Measurements from ENCODE around the gene ICA1L.

The ICA1L gene

DNA sequence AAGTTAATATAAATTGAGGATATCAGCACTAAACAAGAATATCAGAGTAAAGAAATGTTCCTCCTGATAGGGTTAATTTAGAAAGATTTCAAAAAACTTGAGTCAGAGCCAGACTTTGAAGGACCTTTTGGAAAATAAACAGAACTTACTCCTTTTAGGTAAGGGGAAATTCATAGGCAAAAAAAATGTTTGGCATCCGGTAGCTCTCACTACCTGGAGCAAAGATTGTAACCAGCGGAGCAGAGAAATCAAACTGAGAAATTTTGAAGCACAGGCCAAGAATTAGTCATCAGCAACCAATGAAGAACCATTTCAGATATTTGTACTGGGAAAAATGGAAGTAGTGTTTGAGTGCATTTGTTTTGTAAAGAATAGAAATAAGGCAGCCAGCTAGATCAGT is 113.0 kb downstream of the ICA1L start:
- Histone ChIP-seq H3K27me3 (replicated peaks in 2 of 5; ENCODE audit: control insufficient read depth in 4 of 5, insufficient read depth in 5 of 5, low read length in 4 of 5) (no peaks in the 10 kb centered on the region), H3K9me3 (ENCODE audit: control extremely low read depth in 1 of 5, control insufficient read depth in 4 of 5, insufficient read depth in 2 of 5, low read depth in 1 of 5, low read length in 4 of 5) (no peaks in the 10 kb centered on the region), H3K4me3 (ENCODE audit: control insufficient read depth in 1 of 7, extremely low read depth in 1 of 7, insufficient read depth in 4 of 7, low read depth in 2 of 7, low read length in 6 of 7) (no peak overlapping the region), H3K4me1 (ENCODE audit: control extremely low read depth in 1 of 4, control insufficient read depth in 4 of 4, insufficient read depth in 4 of 4, low read length in 3 of 4) (peaks cover 6 to 13% (median 9%) of the 10 kb centered on the region in 4 experiments), H3K36me3 (ENCODE audit: control insufficient read depth in 4 of 4, insufficient read depth in 4 of 4, low read length in 3 of 4) (peaks cover 8 to 34% (median 16%) of the 10 kb centered on the region in 4 experiments), H3K27ac (ENCODE audit: insufficient read depth in 1 of 2, low read depth in 1 of 2, low read length in 2 of 2, poor library complexity in 1 of 2, severe bottlenecking in 2 of 2) (no peak overlapping the region)
- DNase-seq, result no peak
- CTCF ChIA-PET, result no interaction called here
- POLR2A ChIA-PET, result no interaction called here
- WGBS (ENCODE audit: insufficient coverage), result 83% methylated on average over 2 of the region's 2 CpGs

DNA sequence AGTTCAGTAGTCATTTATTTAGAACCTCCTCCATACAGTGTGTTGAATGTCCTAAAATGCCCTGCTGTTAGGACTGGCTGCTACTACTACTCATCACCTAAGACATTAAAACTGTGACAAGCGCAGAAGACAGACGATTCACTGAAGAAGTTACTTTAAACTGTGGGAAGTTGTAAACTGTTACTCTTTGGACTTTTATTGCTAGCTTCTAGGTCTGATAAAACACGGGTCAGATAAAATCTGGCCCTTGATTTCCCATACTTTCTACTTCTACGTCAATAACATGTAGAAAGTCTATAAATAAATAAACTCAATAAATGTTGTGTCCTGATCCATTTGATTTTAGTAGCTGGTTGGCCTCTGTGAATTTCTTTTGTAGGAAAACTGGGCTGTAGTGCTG is 113.4 kb downstream of the ICA1L start:
- ChIA-PET CTCF (no interaction called here), POLR2A (no interaction called here)
- peaks cover 4 to 8% (median 6%) of the 10 kb centered on the region in 4 experiments for H3K4me1 ChIP-seq (ENCODE audit: control extremely low read depth in 1 of 4, control insufficient read depth in 4 of 4, insufficient read depth in 4 of 4, low read length in 3 of 4)
- H3K36me3 ChIP-seq (ENCODE audit: control insufficient read depth in 4 of 4, insufficient read depth in 4 of 4, low read length in 3 of 4), result peaks cover 8 to 34% (median 17%) of the 10 kb centered on the region in 4 experiments
- DNase-seq, result no peak
- no peak overlapping the region for H3K27ac ChIP-seq (ENCODE audit: insufficient read depth in 1 of 2, low read depth in 1 of 2, low read length in 2 of 2, poor library complexity in 1 of 2, severe bottlenecking in 2 of 2)
- WGBS (ENCODE audit: insufficient coverage), result no CpG with 5 or more reads among the region's 4 CpGs
- H3K4me3 ChIP-seq (ENCODE audit: control insufficient read depth in 1 of 7, extremely low read depth in 1 of 7, insufficient read depth in 4 of 7, low read depth in 2 of 7, low read length in 6 of 7), result no peak overlapping the region
- no peaks in the 10 kb centered on the region for H3K27me3 ChIP-seq (replicated peaks in 2 of 5; ENCODE audit: control insufficient read depth in 4 of 5, insufficient read depth in 5 of 5, low read length in 4 of 5)
- no peaks in the 10 kb centered on the region for H3K9me3 ChIP-seq (ENCODE audit: control extremely low read depth in 1 of 5, control insufficient read depth in 4 of 5, insufficient read depth in 2 of 5, low read depth in 1 of 5, low read length in 4 of 5)

DNA sequence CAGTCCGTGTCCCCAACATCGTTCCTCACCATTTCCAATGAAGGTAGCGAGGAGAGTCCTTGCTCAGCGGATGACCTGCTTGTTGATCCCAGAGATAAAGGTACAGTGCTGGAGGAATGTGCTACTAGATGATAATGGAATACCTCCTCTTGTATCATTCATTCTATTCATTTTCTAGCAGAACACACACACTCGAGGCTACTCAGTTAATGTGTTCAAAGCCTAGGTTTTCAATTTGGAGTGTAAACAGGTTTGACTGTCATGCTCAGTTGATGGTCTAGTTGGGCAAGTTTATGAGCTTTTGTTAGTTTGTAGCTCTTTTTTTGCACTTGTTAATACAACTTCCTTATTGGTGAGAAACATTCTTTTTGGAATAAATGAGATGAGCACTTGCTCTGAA is 114.2 kb downstream of the ICA1L start:
- H3K27me3 ChIP-seq (replicated peaks in 2 of 5; ENCODE audit: control insufficient read depth in 4 of 5, insufficient read depth in 5 of 5, low read length in 4 of 5), result no peaks in the 10 kb centered on the region
- H3K27ac ChIP-seq (ENCODE audit: insufficient read depth in 1 of 2, low read depth in 1 of 2, low read length in 2 of 2, poor library complexity in 1 of 2, severe bottlenecking in 2 of 2), result no peak overlapping the region
- peaks cover 0 to 2% (median 0%) of the 10 kb centered on the region in 5 experiments for H3K9me3 ChIP-seq (ENCODE audit: control extremely low read depth in 1 of 5, control insufficient read depth in 4 of 5, insufficient read depth in 2 of 5, low read depth in 1 of 5, low read length in 4 of 5)
- no CpG with 5 or more reads among the region's 5 CpGs for WGBS (ENCODE audit: insufficient coverage)
- ChIA-PET CTCF (no interaction called here), POLR2A (no interaction called here)
- peaks cover 8 to 34% (median 17%) of the 10 kb centered on the region in 4 experiments for H3K36me3 ChIP-seq (ENCODE audit: control insufficient read depth in 4 of 4, insufficient read depth in 4 of 4, low read length in 3 of 4)
- no peak overlapping the region for H3K4me3 ChIP-seq (ENCODE audit: control insufficient read depth in 1 of 7, extremely low read depth in 1 of 7, insufficient read depth in 4 of 7, low read depth in 2 of 7, low read length in 6 of 7)
- DNase-seq, result no peak
- H3K4me1 ChIP-seq (ENCODE audit: control extremely low read depth in 1 of 4, control insufficient read depth in 4 of 4, insufficient read depth in 4 of 4, low read length in 3 of 4), result peaks cover 0 to 5% (median 2%) of the 10 kb centered on the region in 4 experiments

DNA sequence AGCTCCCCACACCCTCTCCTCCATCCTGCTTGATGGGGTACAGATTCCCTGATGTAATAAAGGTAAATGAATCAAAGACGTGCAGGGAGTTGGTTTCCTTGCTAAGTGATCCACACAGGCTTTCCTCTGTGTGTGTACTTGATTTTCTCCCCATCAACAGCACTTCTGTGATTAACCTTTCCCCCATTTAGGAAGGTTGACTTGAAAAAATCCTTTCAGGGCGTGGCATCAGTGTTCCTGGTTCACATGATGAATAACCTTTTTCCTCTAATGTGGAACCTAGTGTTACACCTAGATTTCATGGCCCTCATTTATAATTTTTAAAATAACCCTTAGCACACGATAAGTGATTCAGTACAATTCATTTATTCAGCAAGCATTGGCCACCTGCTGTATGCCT is 115.0 kb downstream of the ICA1L start:
- CTCF ChIA-PET, result interaction anchor here (1.0 kb wide), 1 partner anchor 12 kb away, joined by 3 read pairs; no protein-coding TSS in a partner anchor
- Histone ChIP-seq H3K27ac (ENCODE audit: insufficient read depth in 1 of 2, low read depth in 1 of 2, low read length in 2 of 2, poor library complexity in 1 of 2, severe bottlenecking in 2 of 2) (no peak overlapping the region), H3K9me3 (ENCODE audit: control extremely low read depth in 1 of 5, control insufficient read depth in 4 of 5, insufficient read depth in 2 of 5, low read depth in 1 of 5, low read length in 4 of 5) (peaks cover 0 to 3% (median 0%) of the 10 kb centered on the region in 5 experiments), H3K36me3 (ENCODE audit: control insufficient read depth in 4 of 4, insufficient read depth in 4 of 4, low read length in 3 of 4) (peaks cover 8 to 34% (median 17%) of the 10 kb centered on the region in 4 experiments), H3K4me1 (ENCODE audit: control extremely low read depth in 1 of 4, control insufficient read depth in 4 of 4, insufficient read depth in 4 of 4, low read length in 3 of 4) (no peaks in the 10 kb centered on the region), H3K4me3 (ENCODE audit: control insufficient read depth in 1 of 7, extremely low read depth in 1 of 7, insufficient read depth in 4 of 7, low read depth in 2 of 7, low read length in 6 of 7) (no peak overlapping the region), H3K27me3 (replicated peaks in 2 of 5; ENCODE audit: control insufficient read depth in 4 of 5, insufficient read depth in 5 of 5, low read length in 4 of 5) (no peaks in the 10 kb centered on the region)
- WGBS (ENCODE audit: insufficient coverage), result 100% methylated on average over 1 of the region's 3 CpGs
- POLR2A ChIA-PET, result no interaction called here
- no peak for DNase-seq

DNA sequence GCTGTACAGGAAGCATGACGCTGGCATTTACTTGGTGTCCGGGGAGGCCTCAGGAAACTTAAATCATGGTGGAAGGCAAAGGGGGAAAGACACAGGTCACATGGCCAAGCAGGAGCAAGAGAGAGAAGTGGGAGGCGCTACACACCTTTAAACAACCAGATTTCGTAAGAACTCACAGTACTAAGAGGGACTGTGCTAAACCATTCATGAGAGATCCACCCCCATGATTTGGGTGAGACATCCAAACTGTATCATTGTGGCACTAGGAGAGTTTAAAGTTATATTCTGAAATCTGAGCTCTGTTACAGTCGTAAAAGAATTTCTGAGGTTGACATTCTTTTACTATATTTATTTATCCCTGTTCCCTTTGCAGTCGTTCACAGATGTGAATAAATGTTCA is 116.6 kb downstream of the ICA1L start:
- DNase-seq, result no peak
- ChIA-PET POLR2A (no interaction called here), CTCF (no interaction called here)
- Histone ChIP-seq H3K27ac (ENCODE audit: insufficient read depth in 1 of 2, low read depth in 1 of 2, low read length in 2 of 2, poor library complexity in 1 of 2, severe bottlenecking in 2 of 2) (no peak overlapping the region), H3K36me3 (ENCODE audit: control insufficient read depth in 4 of 4, insufficient read depth in 4 of 4, low read length in 3 of 4) (peaks cover 6 to 28% (median 17%) of the 10 kb centered on the region in 4 experiments), H3K4me1 (ENCODE audit: control extremely low read depth in 1 of 4, control insufficient read depth in 4 of 4, insufficient read depth in 4 of 4, low read length in 3 of 4) (no peaks in the 10 kb centered on the region), H3K9me3 (ENCODE audit: control extremely low read depth in 1 of 5, control insufficient read depth in 4 of 5, insufficient read depth in 2 of 5, low read depth in 1 of 5, low read length in 4 of 5) (peaks cover 0 to 3% (median 0%) of the 10 kb centered on the region in 5 experiments), H3K27me3 (replicated peaks in 2 of 5; ENCODE audit: control insufficient read depth in 4 of 5, insufficient read depth in 5 of 5, low read length in 4 of 5) (no peaks in the 10 kb centered on the region), H3K4me3 (ENCODE audit: control insufficient read depth in 1 of 7, extremely low read depth in 1 of 7, insufficient read depth in 4 of 7, low read depth in 2 of 7, low read length in 6 of 7) (no peak overlapping the region)
- WGBS (ENCODE audit: insufficient coverage), result no CpG with 5 or more reads among the region's 6 CpGs

DNA sequence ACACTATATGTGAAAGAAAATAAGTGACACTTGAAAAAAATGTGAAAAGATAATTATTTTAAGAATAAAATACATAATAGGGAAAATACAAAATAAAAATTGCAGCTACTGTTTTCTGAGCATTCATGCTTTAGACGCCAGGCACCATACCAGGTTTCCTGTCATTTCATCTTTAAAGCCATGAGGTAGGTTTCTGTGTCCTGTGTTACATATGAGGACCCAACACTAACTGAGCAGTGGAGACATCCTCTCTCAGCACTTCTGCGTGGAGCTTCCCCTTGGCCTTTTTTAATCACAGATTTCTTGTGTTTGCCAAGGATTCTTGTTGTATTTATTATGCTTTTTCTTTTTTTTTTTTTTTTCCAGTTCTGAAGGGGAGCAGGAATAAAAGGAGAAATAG is 119.5 kb downstream of the ICA1L start:
- Histone ChIP-seq H3K27ac (ENCODE audit: insufficient read depth in 1 of 2, low read depth in 1 of 2, low read length in 2 of 2, poor library complexity in 1 of 2, severe bottlenecking in 2 of 2) (no peak overlapping the region), H3K4me3 (ENCODE audit: control insufficient read depth in 1 of 7, extremely low read depth in 1 of 7, insufficient read depth in 4 of 7, low read depth in 2 of 7, low read length in 6 of 7) (no peak overlapping the region), H3K9me3 (ENCODE audit: control extremely low read depth in 1 of 5, control insufficient read depth in 4 of 5, insufficient read depth in 2 of 5, low read depth in 1 of 5, low read length in 4 of 5) (peaks cover 0 to 3% (median 0%) of the 10 kb centered on the region in 5 experiments), H3K4me1 (ENCODE audit: control extremely low read depth in 1 of 4, control insufficient read depth in 4 of 4, insufficient read depth in 4 of 4, low read length in 3 of 4) (no peaks in the 10 kb centered on the region), H3K36me3 (ENCODE audit: control insufficient read depth in 4 of 4, insufficient read depth in 4 of 4, low read length in 3 of 4) (peaks cover 0 to 6% (median 3%) of the 10 kb centered on the region in 4 experiments), H3K27me3 (replicated peaks in 2 of 5; ENCODE audit: control insufficient read depth in 4 of 5, insufficient read depth in 5 of 5, low read length in 4 of 5) (no peaks in the 10 kb centered on the region)
- WGBS (ENCODE audit: insufficient coverage), result no CpG with 5 or more reads among the region's 2 CpGs
- no peak for DNase-seq
- CTCF ChIA-PET, result interaction anchor here (0.6 kb wide), 1 partner anchor 365 kb away, joined by 3 read pairs; no protein-coding TSS in a partner anchor
- POLR2A ChIA-PET, result no interaction called here

DNA sequence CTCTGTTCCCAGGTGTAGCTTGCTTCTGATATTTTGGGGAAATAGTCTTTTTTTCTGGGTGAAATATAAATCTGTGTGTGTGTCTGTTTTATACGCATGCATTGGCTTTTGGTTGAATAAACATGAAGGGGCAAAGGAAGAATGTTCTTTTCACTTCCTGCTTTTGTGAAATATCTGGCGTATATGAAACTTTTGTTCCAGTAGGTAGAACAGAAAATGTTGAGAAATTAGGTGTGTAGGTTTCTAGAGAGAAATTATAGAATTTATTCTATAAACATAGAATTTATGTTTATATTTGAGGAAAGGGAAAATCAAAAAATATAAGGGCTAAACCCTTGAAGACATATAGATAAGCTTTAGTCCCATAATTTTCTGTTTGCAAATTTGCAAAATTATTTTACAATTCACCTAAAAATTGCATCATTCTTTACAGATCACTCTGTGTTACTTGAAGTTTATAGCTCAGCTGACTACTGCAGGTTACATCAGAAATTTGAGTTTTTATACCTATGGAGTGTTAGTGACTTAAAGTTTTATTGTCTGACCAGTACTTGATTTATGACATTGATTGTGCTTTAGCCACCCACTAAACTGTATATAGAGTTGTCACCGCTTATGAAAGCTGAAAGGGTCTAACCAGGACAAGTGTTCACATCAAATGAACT is 120.7 kb downstream of the ICA1L start:
- peaks cover 0 to 11% (median 0%) of the 10 kb centered on the region in 5 experiments for H3K9me3 ChIP-seq (ENCODE audit: control extremely low read depth in 1 of 5, control insufficient read depth in 4 of 5, insufficient read depth in 2 of 5, low read depth in 1 of 5, low read length in 4 of 5)
- 100% methylated on average over 2 of the region's 3 CpGs for WGBS (ENCODE audit: insufficient coverage)
- H3K27ac ChIP-seq (ENCODE audit: insufficient read depth in 1 of 2, low read depth in 1 of 2, low read length in 2 of 2, poor library complexity in 1 of 2, severe bottlenecking in 2 of 2), result no peak overlapping the region
- ChIA-PET CTCF (interaction anchor here (1.0 kb wide), 1 partner anchor 18 kb away, joined by 3 read pairs; no protein-coding TSS in a partner anchor), POLR2A (no interaction called here)
- no peak overlapping the region for H3K4me3 ChIP-seq (ENCODE audit: control insufficient read depth in 1 of 7, extremely low read depth in 1 of 7, insufficient read depth in 4 of 7, low read depth in 2 of 7, low read length in 6 of 7)
- DNase-seq, result no peak
- no peaks in the 10 kb centered on the region for H3K27me3 ChIP-seq (replicated peaks in 2 of 5; ENCODE audit: control insufficient read depth in 4 of 5, insufficient read depth in 5 of 5, low read length in 4 of 5)
- H3K36me3 ChIP-seq (ENCODE audit: control insufficient read depth in 4 of 4, insufficient read depth in 4 of 4, low read length in 3 of 4), result peaks cover 0 to 4% (median 1%) of the 10 kb centered on the region in 4 experiments
- no peaks in the 10 kb centered on the region for H3K4me1 ChIP-seq (ENCODE audit: control extremely low read depth in 1 of 4, control insufficient read depth in 4 of 4, insufficient read depth in 4 of 4, low read length in 3 of 4)
